ENCODE measurements around the gene ADGRD1.
"Not testable (repeated sequence)": the region's sequence is repeated elsewhere in the genome, so short reads cannot be mapped to it uniquely, and the experiment has no call there.

ADGRD1 gene

DNA sequence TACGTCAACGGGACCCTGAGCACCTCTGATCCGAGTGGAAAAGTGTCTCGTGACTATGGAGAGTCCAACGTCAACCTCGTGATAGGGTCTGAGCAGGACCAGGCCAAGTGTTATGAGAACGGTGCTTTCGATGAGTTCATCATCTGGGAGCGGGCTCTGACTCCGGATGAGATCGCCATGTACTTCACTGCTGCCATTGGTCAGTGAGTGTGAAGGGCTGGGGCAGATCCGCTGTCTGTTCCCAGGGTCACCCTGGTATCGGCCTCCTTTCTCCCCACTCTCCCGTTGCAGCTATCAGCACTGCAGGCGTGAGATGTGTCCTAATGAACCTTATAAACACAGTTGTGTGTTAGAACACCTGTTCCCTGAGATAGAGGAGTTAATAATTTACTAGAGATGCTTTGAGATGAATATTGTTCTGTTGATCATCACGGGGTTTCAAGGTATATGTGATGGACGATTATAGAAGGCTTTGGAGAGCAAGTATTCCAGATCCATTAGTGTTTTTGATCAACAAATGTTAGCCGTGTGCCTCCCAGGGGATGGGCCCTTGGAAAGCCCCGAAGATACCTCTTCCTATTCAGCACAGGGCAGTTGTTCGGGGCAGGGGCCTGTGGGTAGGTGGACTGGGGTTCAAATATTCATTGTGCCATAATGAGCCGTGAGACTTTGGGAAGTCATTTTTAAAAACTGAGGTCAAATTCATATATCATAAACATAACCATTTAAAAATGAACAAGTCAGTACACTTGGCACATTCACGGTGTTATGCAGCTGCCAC is 33.6 kb downstream of the ADGRD1 start:
- DNase-seq (ENCODE audit: low read depth): no peak

DNA sequence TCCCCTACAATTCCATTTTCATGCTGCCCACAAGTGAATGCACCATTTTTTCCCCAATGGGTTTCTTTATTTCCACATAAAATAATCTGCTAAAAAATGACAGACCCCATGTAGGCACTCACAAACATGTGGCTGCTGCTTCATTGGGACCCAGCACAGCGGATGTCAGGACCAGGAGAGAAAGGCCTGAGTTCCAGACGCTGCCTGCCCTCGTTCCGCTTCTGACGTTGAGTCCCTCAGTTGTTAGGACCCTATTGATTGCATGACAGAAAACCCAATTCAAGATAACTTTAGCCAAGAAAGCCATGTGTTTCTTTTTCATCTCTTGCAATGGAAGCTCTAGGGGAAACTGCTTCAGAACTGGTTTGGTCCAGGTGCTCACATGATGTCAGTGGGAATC is 34.6 kb downstream of the ADGRD1 start:
- DNase-seq (ENCODE audit: low read depth): no peak

DNA sequence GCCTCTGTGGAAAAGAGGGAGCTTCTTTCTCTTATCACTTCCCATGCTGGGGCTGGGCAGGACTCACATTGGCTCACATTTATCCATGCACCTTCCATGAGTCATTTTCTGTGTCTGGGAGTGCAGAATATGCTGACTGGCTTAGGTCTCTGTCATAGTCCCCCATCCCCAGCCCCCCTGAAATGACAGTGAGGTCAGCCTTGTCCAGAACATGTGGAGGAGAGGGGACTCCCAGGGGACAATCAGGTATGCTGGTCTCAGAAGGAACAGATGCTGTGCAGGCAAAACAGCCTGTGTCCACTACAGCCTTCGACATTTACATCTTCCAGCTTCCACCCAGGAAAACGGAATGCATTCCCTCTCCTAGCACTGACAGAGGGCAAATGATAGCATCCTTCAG is 35.0 kb downstream of the ADGRD1 start:
- no peak for DNase-seq (ENCODE audit: low read depth)

DNA sequence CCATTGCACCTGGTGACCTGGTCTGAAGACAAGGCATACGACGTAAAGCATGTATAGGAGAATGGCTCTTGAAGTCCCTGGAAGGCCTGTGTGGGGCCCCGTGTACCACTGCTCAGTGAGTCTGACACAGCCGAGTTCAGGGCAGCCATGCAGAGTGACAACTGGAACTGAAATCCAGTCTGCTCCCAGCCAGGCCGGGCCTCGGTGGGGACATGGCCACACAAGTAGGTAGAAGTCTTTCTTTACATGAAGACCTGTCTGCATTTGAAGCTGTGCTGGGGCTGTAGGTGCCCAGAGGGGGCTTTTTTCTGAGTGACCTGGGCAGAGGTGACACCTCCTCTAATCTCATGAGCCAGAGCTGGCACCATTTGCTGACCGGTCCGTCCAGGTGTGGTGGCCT is 35.7 kb downstream of the ADGRD1 start:
- no peak for DNase-seq (ENCODE audit: low read depth)

- DNase-seq (ENCODE audit: low read depth): no peak
Observed at GRCh38 chr12:130990034-130990433, 36.3 kb downstream of the ADGRD1 start.

GRCh38 chr12:130992448-130992847 is 38.7 kb downstream of the ADGRD1 start:
- DNase-seq (ENCODE audit: low read depth): no peak

GRCh38 chr12:130992979-130993538 is 39.4 kb downstream of the ADGRD1 start:
- no peak for DNase-seq (ENCODE audit: low read depth)

GRCh38 chr12:130993759-130994670 is 40.3 kb downstream of the ADGRD1 start:
- no peak for DNase-seq (ENCODE audit: low read depth)

GRCh38 chr12:130994821-130995375 is 41.2 kb downstream of the ADGRD1 start:
- no peak for DNase-seq (ENCODE audit: low read depth)

GRCh38 chr12:130995386-130995969 is 41.8 kb downstream of the ADGRD1 start:
- DNase-seq (ENCODE audit: low read depth): not testable (repeated sequence)

DNA sequence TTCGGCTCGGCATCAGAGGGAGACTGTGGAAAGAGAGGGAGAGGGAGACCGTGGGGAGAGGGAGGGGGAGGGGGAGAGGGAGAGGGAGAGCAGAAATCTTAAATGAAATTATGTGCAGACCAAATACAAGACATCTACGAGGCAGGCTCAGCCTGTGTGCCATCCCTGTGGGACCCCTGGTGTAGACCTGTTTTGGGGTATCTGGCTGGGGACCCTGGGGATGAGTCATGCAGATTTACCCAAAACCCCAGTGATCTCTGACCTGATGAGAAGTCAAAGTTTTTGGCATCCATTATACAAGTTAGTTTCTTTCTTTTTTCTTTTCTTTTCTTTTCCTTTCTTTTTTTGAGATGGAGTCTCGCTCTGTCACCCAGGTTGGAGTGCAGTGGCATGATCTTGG is 44.4 kb downstream of the ADGRD1 start:
- DNase-seq (ENCODE audit: low read depth): no peak

- no peak for DNase-seq (ENCODE audit: low read depth)
Observed at GRCh38 chr12:131000000-131000486, 46.3 kb downstream of the ADGRD1 start.

DNA sequence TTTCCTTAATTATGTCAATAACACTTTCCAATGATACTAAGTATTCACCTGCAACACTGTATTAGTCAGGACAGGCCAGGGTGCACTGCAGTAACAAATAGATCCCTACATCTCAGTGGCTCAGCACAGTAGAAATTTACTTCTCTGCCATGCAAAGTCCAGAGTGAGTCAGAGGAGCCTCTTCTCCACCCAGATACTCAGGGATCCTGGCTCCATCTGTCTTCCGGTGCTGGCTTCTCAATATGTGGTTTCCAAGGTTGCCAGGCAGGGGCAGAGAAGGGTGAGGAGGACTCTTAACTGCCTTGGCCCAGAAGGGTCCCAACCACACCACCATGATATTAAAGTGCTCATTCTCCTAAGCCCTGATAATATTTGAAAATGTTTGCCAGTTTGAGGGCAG is 47.8 kb downstream of the ADGRD1 start:
- DNase-seq (ENCODE audit: low read depth): no peak

DNA sequence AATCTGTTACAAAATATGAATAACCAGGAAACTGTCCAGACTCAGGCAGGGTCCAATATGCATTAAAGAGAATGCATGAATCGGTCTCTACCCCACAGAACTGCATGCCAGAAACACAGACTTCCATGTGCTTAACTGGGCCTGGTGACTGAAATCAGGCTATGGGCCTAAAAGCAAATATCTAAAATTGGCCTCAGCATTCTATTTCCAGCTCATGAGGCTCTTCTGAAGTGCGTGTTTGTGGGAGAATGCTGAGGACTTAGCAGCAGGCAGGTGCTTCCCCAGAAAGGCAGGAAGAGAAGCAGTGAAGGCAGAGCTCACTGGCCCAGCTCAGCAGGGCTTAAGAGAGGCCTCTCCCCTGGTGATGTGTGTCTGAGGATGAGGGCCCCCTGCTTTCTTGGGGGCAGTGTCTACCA is 48.5 kb downstream of the ADGRD1 start:
- DNase-seq (ENCODE audit: low read depth): no peak

DNA sequence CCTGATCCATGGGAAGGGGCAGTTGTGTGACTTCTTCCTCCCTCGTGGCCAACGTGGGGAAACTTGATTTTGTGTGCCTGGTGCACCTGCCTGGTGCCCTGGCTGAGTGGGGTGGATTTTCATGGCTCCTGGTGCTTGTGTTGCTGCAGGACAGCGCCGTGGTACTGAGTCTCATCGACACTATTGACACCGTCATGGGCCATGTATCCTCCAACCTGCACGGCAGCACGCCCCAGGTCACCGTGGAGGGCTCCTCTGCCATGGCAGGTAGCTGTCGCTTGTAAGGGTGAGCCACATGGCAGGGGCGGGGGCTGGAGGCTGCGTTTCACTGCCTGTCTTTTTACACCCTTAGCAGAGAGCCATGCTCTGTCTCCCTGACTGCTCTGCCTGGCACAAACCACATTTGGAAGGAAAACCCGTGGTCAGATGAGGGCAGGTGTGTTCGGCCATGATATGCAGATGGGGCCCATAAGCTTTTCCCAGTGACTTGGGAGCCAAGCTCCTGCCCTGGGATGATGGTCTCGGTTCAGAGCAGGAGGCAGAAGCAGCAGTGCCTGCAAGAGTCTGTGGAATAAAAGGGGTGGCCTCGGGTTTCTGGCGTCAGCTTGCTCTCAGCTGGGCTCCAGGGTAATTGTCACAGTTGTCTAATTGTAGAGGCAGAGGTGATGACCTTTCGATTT is 49.5 kb downstream of the ADGRD1 start:
- no peak for DNase-seq (ENCODE audit: low read depth)

GRCh38 chr12:131003716-131004045 is 50.0 kb downstream of the ADGRD1 start:
- no peak for DNase-seq (ENCODE audit: low read depth)

DNA sequence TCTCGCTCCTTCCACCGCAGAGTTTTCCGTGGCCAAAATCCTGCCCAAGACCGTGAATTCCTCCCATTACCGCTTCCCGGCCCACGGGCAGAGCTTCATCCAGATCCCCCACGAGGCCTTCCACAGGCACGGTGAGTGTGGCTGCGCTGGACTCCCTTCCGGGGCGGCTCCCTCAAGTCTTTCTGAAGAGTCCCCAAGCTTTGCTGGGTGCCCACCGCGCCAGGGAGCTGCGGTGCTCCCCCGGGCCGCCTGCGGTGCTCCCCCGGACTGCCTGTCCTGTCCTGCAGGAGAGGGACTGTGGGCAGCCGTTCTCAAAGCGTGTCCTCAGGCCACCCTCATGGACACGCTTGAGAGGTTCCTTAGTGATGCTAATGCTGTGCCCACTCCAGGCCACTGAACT is 50.5 kb downstream of the ADGRD1 start:
- no peak for DNase-seq (ENCODE audit: low read depth)

GRCh38 chr12:131005161-131006035 is 51.7 kb downstream of the ADGRD1 start:
- no peak for DNase-seq (ENCODE audit: low read depth)

- no peak for DNase-seq (ENCODE audit: low read depth)
Observed at GRCh38 chr12:131006036-131006735, 52.5 kb downstream of the ADGRD1 start.

All from stimulated activated CD8-positive, alpha-beta memory T cell treated with anti-CD3 and anti-CD28 coated beads, Interleukin-12 subunit alpha, Interleukin-12 subunit beta, amount 100 ng/mL, for 1 hour (primary cell).